GM10847 (cell line): ENCODE measurements around the gene SLC22A1.

Experiments
- POLR2A ChIP-seq: IDR thresholded peaks from 2 replicates; pipeline ENCODE4 v1.6.1; 2011; ENCODE audit not compliant: insufficient read length; ENCODE audit errors: extremely low read depth

SLC22A1 gene

DNA sequence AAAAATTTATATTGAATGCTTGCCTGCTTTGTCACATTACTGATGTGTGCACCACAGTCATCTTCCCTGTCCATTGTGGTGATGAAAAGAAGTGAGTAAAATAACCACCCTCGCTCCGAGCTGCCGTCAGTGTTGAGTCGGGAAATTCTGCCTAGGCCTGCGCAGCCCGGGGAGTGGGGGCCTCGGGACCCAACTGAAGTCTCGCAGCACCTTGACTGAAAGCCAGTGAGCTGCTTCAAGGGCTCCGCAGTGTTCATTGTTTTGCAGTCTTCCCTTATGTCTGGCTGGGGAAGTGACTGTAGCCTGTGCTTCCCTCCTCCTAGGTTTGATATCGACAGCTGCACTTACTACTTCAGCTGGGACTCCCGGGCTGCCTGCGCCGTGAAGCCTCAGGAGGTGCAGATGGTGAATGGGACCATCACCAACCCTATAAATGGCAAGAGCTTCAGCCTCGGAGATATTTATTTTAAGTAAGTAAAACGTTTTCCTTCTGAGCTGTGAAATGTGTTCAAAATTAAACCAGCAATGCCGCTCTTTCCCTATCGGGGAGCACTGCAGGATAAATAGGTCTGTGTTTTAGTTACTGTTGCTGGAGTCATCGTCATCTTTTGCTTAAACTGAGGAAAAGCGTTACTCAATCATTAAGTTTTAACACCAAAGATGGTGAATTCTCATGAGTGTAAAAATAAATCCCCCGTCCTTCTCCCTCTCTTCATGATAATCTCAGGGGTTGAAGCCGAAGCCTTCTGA lies 32.7 kb upstream of the SLC22A1 start:
- TF ChIP-seq POLR2A, result no peak

DNA sequence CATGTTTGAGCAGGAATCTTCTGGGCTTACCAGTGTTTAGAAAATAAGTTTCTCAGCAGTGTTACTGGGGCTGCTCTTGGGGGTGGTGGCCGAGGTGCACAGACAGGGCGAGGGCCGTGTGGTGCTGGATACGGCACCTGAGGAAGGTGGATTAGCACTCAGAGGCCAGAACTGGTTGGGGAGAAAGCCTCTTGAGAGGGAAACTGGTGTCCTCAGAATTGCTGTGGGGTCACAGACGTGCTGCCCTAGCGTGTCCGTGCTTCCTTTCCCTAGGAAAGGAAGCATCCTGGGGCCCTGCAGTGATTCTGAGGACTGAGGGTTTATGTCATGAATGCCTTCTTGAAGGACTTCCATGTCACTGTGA lies 32.1 kb upstream of the SLC22A1 start:
- no peak for TF ChIP-seq POLR2A

DNA sequence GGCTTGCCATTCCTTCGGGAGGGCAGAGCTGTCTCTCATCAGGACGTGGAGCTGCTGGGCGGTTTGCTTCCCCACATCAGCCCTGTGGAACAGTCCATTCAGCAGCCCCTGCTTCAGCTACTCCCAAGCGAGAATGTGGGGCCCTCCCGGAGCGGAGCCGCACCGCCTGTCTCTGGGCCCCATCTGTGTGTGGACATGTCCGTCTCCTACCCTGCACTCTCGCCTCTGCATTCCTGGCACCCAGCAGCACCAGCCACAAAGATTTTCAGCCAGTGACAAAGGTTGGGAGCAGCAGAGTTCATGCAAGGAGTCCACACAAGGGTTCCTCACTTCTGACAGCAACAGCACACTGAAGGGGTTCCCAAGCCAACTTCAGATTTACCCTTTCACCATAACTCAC lies 29.0 kb upstream of the SLC22A1 start:
- no peak for TF ChIP-seq POLR2A

DNA sequence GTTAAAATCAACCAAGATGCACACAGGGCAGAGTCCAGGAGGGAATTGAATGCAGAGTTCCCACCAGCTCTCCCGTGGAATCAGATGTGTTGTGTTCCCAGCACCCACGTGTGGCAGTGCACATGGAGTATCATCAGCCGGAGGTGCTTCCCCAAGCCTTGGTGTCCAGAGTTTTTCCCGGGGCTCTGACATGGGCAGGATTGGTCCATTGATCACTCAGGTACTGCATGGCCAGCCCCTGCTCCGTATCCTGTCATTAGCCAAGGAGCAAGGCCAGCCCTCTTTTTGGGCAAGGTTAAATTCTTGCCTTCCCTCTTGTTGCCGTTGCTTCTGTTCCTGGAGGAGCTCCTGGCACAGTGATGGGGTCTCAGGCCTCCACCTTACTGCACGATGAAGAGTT lies 28.6 kb upstream of the SLC22A1 start:
- TF ChIP-seq POLR2A, result no peak

DNA sequence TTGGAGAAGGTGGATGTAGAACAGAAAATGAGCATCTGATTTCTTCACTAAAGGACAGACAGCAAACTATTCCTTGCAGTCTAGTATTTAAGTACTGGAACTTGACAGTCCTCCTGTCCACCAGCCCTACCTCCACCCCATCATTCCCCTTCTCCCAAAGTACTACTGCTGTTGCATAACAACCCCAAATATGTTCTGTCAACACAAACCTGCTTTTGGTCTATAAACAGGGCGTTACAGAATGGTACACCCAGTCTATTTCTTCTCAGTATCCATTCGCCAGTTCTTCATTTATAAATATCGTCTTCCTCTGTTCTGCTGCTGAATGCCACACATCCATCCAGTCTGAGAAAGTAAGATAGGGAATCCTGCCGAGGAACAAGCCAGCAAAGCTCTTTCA lies 27.7 kb upstream of the SLC22A1 start:
- no peak for TF ChIP-seq POLR2A

DNA sequence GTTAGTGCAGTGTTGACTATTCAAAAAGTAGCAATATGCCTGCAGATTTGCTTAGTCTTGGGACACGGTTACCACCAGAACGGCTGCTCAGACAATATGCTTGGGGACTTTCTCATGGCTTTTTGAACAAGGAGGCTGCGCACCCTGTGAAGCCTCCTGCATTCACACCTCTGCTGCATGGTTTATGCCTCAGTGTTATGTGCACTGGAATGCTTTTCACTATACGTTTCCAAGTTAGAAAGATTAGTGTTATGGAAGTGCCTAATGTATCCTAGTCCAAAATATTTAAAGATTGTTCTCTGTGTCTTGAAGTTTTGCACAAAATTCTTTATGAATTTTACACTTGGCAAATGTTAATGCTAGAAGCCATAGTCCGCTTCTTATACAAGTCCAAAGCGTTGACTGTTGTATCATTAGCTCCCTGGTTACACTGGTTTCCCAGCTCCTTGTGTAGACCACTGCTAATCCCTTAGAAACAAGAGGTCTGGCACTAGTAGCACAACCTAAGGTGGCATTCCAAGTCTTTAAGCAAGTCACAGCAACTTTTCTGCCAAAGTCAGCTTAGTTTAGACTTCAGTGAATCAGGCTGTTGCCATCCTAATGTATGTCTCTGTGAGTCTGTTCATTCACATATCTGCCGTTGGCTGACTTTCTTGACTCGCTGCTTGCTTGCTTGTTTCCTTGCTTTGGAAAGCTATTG lies 26.3 kb upstream of the SLC22A1 start:
- no peak for TF ChIP-seq POLR2A

DNA sequence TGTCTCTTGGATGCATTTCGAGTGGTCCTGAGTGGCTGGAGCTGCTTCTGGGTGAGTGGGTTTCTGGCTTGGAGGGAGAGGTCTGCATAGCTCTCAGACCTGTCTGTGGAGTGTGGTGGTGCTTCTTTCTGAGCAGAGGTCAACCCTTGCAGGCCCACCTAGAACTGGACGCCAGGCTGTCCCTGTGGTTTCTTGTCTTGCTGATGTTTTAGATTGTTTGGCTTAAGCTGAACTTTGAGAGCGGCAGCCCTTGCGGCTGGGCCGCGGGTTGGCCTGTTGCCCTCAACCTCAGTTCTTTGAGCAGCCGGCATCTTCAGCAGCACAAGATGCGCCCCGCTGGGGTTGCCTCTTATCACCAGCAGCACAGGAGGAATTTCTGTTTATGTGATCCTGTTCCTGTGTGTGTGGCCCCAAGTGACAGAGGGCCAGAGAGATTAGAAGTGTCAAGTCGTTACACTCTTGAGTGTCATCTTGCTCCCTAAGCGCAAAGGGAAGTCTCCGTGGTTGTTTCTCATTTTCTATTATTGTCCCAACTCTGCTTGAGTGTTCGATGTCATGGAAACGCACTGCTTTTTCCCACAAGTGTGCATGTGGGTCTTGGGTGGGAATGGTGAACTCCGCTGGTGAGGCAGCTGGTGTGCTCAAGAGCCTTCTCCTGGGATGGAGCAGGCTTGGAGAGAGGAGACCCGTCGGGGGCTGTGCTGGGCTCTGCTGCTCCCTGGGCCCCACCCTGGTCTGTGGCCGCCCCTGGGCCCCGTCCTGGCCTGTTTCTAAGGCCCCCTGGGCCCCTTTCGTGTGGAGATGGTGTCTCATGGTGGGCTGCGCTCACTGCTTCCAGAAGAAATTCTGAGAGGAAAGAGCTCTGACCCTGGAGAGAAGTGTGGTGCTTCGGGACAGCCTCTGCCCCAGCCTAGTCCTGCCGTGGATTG lies 20.1 kb upstream of the SLC22A1 start:
- TF ChIP-seq POLR2A, result no peak

DNA sequence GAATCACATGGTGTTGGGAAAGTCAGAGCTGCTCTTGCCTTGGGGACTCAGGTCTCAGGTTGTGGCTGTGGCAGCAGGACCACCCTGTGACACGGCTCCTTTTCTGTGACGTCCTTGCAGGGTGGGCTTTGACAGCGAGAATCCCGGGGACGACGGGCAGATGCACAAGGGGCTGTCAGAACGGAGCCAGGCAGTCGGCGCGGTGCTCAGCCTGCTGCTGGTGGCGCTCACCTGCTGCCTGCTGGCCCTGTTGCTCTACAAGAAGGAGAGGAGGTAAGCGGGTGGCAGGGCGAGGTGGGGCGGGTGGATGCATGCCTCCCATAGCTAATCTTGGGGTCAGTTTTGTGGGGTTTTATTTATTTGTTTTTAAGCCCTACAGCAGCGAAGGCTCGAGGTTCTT lies 19.2 kb upstream of the SLC22A1 start:
- no peak for TF ChIP-seq POLR2A

DNA sequence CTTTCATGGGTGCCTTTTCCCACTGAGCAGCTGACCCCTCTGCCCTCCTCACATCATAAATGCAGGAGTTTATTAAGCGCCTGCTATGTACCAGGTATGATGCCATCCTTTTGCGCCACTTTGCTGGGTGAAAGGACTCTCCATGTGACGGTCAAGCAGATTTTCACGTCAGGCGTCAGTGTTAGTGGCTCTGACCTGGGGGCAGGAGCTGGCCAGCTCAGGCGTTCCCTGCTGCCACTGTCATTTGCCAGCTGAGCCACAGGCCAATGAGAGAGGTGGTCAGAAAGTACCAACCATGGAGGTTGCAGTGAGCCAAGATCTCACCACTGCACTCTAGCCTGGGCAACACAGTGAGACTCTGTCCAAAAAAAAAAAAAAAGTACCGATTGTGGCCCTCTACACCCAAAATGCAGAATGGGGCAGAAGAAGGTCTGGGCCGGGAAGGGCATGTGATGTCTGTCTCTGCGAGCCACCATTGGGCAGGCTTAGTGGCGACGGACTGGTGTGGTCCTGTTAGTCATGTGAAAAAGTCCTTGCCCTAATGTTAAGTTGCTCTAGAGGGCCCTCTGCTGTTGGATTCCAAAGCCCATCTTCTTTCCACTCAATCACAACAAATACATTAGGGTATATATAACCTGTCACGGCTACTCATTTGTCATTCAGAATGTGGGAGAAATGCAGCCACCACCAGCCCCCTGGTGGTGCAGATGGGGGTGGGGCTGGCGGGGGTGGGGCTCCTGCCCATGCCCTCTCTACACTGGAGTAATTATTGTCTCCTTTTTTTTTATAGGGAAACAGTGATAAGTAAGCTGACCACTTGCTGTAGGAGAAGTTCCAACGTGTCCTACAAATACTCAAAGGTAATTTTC lies 18.4 kb upstream of the SLC22A1 start:
- no peak for TF ChIP-seq POLR2A

DNA sequence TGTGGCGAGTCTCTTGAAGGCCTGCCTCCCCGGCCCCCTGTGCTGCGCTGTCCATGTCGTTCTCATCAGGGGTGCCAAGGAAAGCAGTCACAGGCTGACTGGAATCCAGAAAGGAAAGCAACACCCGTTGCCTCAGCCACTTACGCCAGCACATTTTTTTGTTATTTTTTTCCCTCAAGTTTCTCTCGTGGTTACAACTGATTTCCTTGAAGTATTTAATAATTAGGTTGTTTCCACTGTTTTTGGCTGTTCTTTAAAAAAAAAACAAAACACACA lies 17.9 kb upstream of the SLC22A1 start:
- TF ChIP-seq POLR2A, result no peak

DNA sequence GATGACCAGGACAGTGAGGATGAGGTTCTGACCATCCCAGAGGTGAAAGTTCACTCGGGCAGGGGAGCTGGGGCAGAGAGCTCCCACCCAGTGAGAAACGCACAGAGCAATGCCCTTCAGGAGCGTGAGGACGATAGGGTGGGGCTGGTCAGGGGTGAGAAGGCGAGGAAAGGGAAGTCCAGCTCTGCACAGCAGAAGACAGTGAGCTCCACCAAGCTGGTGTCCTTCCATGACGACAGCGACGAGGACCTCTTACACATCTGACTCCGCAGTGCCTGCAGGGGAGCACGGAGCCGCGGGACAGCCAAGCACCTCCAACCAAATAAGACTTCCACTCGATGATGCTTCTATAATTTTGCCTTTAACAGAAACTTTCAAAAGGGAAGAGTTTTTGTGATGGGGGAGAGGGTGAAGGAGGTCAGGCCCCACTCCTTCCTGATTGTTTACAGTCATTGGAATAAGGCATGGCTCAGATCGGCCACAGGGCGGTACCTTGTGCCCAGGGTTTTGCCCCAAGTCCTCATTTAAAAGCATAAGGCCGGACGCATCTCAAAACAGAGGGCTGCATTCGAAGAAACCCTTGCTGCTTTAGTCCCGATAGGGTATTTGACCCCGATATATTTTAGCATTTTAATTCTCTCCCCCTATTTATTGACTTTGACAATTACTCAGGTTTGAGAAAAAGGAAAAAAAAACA lies 16.6 kb upstream of the SLC22A1 start:
- TF ChIP-seq POLR2A, result no peak

DNA sequence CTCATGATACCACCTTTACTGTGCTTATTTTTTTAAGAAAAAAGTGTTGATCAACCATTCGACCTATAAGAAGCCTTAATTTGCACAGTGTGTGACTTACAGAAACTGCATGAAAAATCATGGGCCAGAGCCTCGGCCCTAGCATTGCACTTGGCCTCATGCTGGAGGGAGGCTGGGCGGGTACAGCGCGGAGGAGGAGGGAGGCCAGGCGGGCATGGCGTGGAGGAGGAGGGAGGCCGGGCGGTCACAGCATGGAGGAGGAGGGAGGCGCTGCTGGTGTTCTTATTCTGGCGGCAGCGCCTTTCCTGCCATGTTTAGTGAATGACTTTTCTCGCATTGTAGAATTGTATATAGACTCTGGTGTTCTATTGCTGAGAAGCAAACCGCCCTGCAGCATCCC lies 15.6 kb upstream of the SLC22A1 start:
- no peak for TF ChIP-seq POLR2A

DNA sequence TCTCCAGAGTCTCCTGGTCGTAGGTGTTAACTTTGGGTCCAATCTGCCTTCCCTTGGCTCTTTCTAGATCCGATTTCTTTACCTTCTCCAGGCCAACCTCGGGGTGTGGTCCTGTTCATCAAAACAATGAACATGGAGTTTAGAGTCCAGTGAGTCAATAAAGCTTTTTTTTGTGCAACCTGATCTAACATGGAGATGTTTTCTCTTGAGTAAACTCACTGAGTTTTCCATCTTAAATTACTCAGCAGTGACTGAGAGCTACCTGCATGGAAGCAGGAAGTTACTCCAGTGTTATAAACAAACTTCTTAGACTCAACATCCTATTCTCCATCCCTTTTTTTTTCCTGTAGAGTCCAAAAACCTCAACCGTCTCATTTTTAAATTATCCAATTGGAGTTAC lies 14.9 kb upstream of the SLC22A1 start:
- TF ChIP-seq POLR2A, result no peak

DNA sequence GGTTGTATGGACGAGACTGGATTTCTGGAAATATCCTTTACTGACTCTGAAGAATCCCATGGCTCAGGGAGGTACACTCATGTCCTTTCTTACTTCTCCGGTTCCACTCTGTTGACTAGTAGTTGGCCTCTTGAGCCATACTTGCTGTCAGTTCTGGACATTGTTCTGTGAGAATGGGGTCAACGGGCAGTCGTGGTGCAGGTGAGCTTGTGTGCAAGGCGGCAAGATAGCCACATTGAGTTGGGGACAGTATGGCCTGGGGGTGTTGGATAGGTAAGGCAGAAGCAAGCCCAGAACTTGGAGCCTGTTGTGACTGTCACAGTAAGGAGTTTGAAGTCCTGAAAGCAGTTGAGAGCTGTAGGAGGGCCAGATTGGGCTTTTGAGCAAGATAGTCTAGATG lies 13.5 kb upstream of the SLC22A1 start:
- TF ChIP-seq POLR2A, result no peak
